Activated T-helper 1 cell treated with anti-CD3 and anti-CD28 coated beads, Interleukin-12 subunit alpha, Interleukin-12 subunit beta, Interleukin-2, Interleukin-4 antibody, amounts not matched to agents 30 ng/mL and 10 ng/mL and 1 ng/mL, durations not matched to agents 14 hours and 24 hours and 36 hours (primary cell): ENCODE results near the gene MOB3C. TPM values are rescaled to one million over a fixed set of nuclear protein-coding genes. Genes with fewer than 3 reads are reported as not detected.
"Not testable (repeated sequence)": the region's sequence is repeated elsewhere in the genome, so short reads cannot be mapped to it uniquely, and the experiment has no call there.

ENCODE experiments used
- DNase-seq: peaks from one replicate; pipeline ENCODE4 v3.0.0; 2021; ENCODE audit warnings: low spot score
- H3K27ac Mint-ChIP-seq: one replicate; pipeline ENCODE4 v1.8.0; 2021; ENCODE audit warnings: mild to moderate bottlenecking, mixed read lengths
- H3K27me3 Mint-ChIP-seq: one replicate; pipeline ENCODE4 v1.8.0; 2022; ENCODE audit warnings: mild to moderate bottlenecking, moderate library complexity, mixed read lengths; ENCODE audit not compliant: insufficient read depth
- H3K36me3 Mint-ChIP-seq: one replicate; pipeline ENCODE4 v1.8.0; 2021; ENCODE audit warnings: low read depth, mixed read lengths
- H3K4me1 Mint-ChIP-seq: one replicate; pipeline ENCODE4 v1.8.0; 2021; ENCODE audit warnings: low read depth, mixed read lengths
- H3K4me3 Mint-ChIP-seq: one replicate; pipeline ENCODE4 v1.8.0; 2021; ENCODE audit warnings: mild to moderate bottlenecking, moderate library complexity, mixed read lengths
- H3K9me3 Mint-ChIP-seq: one replicate; pipeline ENCODE4 v1.8.0; 2021; ENCODE audit warnings: mixed read lengths
- intact Hi-C: fragments of 100-400 bp; cut with micrococcal nuclease; formaldehyde crosslinking; loops from one replicate; pipeline ENCODE4 v1.15.1; 2024
- total RNA-seq: library from RNA; stranded (reverse); gene quantifications from 2 replicates; pipeline ENCODE4 v1.2.3, GENCODE V29; 2022

The MOB3C gene
- total RNA-seq, 1 donor from 2014 or later, result 16.9 TPM

DNA sequence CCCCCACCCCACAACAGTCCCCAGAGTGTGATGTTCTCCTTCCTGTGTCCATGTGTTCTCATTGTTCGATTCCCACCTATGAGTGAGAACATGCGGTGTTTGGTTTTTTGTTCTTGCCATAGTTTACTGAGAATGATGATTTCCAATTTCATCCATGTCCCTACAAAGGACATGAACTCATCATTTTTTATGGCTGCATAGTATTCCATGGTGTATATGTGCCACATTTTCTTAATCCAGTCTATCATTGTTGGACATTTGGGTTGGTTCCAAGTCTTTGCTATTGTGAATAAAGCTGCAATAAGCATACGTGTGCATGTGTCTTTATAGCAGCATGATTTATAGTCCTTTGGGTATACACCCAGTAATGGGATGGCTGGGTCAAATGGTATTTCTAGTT is 34.5 kb upstream of the MOB3C start:
- intact Hi-C loops, DNase-seq, H3K27me3 Mint-ChIP-seq, H3K27ac Mint-ChIP-seq, H3K4me3 Mint-ChIP-seq: not testable (repeated sequence)
- Mint-ChIP-seq H3K9me3 (peaks cover 28% of the 10 kb centered on the region), H3K36me3 (peaks cover 58% of the 10 kb centered on the region), H3K4me1 (peaks cover 24% of the 10 kb centered on the region)

DNA sequence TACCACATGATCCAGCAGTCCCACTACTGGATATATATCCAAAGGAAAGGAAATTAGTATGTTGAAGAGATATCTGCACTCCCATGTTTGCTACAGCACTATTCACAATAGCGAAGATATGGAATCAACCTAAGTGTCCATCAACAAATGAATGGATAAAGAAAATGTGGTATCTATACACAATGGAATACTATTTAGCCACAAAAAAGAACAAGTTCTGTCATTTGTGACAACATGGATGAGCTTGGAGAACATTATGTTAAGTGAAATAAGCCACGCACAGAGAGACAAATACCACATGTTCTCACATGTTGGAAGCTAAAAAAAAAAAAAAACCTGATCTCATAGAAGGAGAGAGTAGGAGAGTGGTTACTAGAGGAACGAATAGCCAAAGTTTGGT is 33.9 kb upstream of the MOB3C start:
- peaks cover 24% of the 10 kb centered on the region for H3K4me1 Mint-ChIP-seq
- H3K27me3 Mint-ChIP-seq, result no peaks in the 10 kb centered on the region
- H3K9me3 Mint-ChIP-seq, result peaks cover 28% of the 10 kb centered on the region
- DNase-seq, result no peak
- H3K27ac Mint-ChIP-seq, result no peak overlapping the region
- H3K4me3 Mint-ChIP-seq, result no peak overlapping the region
- intact Hi-C loops, result no loop called here
- peaks cover 54% of the 10 kb centered on the region for H3K36me3 Mint-ChIP-seq

DNA sequence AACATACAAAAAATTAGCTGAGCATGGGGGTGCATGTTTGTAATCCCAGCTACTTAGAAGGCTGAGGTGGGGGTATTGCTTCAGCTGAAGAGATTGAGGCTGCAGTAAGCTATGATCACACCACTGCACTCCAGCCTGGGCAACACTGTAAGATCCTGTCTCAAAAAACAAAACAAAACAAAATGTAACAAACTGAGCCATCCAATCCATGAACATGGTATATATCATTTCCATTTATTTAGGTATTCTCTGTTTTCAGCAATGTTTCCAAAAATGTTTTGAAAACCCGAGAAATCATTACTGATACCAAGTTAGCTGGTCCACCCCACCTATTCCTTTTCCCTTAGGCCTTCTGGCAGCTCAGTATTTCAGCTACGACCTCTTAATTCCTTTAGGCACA is 33.2 kb upstream of the MOB3C start:
- DNase-seq, result no peak
- intact Hi-C loops, result no loop called here
- Mint-ChIP-seq H3K4me1 (peaks cover 24% of the 10 kb centered on the region), H3K9me3 (peaks cover 23% of the 10 kb centered on the region), H3K27ac (no peak overlapping the region), H3K36me3 (peaks cover 50% of the 10 kb centered on the region), H3K27me3 (no peaks in the 10 kb centered on the region), H3K4me3 (no peak overlapping the region)

DNA sequence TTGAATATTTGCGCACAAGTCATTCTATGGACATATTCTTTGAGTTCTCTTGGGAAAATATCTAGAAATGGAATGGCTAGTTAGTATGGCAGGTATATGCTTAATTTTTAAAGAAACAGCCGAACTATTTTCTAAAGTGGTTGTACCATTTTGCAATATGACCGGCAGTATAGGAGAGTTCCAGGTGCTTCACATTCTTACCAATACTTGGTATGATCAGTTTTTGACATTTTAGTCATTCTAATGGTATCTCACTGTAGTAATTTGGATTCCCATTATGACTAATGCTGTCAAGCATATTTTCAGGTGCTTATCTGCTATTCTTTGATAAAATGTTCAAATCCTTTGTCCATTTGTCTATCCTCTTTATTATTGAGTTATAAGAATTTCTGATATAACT is 31.0 kb upstream of the MOB3C start:
- no peak overlapping the region for H3K27ac Mint-ChIP-seq
- H3K36me3 Mint-ChIP-seq, result peaks cover 43% of the 10 kb centered on the region
- H3K9me3 Mint-ChIP-seq, result peaks cover 21% of the 10 kb centered on the region
- DNase-seq, result no peak
- H3K4me3 Mint-ChIP-seq, result no peak overlapping the region
- H3K27me3 Mint-ChIP-seq, result no peaks in the 10 kb centered on the region
- intact Hi-C loops, result no loop called here
- H3K4me1 Mint-ChIP-seq, result peaks cover 8% of the 10 kb centered on the region

DNA sequence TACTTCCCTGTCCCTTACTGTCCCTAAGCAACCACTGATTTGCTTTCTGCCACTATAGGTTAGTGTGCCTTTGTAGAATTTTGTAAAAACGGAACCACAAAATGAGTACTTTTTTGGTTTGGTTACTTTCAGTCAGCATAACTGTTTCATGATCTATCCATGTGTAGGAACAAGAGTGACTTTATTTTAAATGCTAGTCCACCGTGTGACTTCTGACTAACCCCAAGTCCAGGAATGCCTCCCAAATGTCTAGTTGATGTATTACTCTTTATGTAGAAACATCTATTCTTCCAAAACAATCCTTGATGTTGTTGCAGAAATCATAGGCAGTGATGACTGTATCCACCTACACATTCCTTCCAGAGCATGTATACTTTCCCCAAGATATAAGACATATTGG is 30.2 kb upstream of the MOB3C start:
- peaks cover 44% of the 10 kb centered on the region for H3K36me3 Mint-ChIP-seq
- H3K4me1 Mint-ChIP-seq, result peaks cover 8% of the 10 kb centered on the region
- peak overlapping the region; percentile 19 for H3K27ac Mint-ChIP-seq
- no peak for DNase-seq
- no peak overlapping the region for H3K4me3 Mint-ChIP-seq
- peaks cover 21% of the 10 kb centered on the region for H3K9me3 Mint-ChIP-seq
- intact Hi-C loops, result no loop called here
- no peaks in the 10 kb centered on the region for H3K27me3 Mint-ChIP-seq

DNA sequence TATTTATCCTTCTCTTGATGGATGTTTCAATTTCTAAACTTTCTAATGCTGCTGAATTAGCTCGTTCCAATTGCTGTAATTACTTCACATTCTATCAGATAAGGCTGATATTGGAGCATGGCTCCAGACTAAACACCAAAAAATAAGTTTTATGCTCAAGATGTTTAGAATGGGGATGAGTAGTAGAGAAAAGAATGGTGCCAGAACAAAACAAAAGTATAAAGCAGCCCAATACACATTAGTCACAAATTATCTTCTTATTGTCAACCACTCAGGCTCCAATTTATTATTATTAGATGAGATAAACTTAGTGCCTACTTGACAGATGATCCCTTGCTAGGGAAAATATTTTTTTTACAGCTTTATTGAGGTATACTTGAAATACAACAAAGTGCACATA is 29.7 kb upstream of the MOB3C start:
- DNase-seq, result no peak
- Mint-ChIP-seq H3K4me1 (peaks cover 8% of the 10 kb centered on the region), H3K9me3 (peaks cover 21% of the 10 kb centered on the region), H3K27ac (no peak overlapping the region), H3K27me3 (no peaks in the 10 kb centered on the region), H3K36me3 (peaks cover 48% of the 10 kb centered on the region), H3K4me3 (no peak overlapping the region)
- intact Hi-C loops, result no loop called here

DNA sequence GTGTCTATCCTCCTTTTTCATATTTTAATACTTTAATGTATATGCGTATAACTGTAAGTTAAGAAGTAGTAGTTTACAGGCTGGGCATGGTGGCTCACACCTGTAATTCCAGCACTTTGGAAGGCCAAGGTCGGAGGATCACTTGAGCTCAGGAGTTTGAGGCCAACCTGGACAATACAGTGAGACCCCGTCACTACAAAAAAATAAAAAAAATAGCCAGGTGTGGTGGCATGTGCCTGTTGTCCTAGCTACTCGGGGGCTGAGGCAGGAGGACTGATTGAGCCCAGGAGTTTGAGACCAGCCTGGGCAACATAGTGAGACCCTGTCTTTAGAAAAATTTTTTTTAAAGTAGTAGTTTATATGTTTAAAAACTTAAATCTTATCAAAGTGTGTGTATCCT is 29.2 kb upstream of the MOB3C start:
- no peak overlapping the region for H3K4me3 Mint-ChIP-seq
- no peaks in the 10 kb centered on the region for H3K27me3 Mint-ChIP-seq
- H3K4me1 Mint-ChIP-seq, result peaks cover 8% of the 10 kb centered on the region
- peaks cover 49% of the 10 kb centered on the region for H3K36me3 Mint-ChIP-seq
- no peak for DNase-seq
- H3K27ac Mint-ChIP-seq, result no peak overlapping the region
- intact Hi-C loops, result no loop called here
- H3K9me3 Mint-ChIP-seq, result peaks cover 21% of the 10 kb centered on the region

DNA sequence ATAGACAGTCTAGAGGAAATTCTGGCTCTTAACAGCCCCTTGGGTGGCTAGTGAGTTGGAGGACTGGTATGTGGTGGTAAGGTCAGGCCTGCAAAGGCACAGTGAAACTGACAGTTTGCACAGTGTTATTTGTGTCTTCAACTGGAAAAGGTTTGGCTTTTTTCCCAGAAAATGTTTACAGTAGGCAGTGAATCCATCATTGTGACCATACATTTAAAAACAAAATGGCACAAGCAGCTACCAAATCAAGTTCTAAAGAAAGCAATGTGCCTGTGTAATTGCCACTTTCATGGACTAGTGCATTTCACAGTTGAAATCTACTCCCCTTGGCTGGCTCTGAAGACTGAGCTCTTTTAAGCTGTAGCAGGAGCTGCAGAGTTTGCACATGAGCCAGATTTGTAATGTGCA is 26.8 kb upstream of the MOB3C start:
- Mint-ChIP-seq H3K36me3 (peaks cover 38% of the 10 kb centered on the region), H3K4me3 (no peak overlapping the region), H3K9me3 (peaks cover 5% of the 10 kb centered on the region), H3K27ac (no peak overlapping the region), H3K27me3 (no peaks in the 10 kb centered on the region), H3K4me1 (peaks cover 8% of the 10 kb centered on the region)
- no peak for DNase-seq
- intact Hi-C loops, result no loop called here

DNA sequence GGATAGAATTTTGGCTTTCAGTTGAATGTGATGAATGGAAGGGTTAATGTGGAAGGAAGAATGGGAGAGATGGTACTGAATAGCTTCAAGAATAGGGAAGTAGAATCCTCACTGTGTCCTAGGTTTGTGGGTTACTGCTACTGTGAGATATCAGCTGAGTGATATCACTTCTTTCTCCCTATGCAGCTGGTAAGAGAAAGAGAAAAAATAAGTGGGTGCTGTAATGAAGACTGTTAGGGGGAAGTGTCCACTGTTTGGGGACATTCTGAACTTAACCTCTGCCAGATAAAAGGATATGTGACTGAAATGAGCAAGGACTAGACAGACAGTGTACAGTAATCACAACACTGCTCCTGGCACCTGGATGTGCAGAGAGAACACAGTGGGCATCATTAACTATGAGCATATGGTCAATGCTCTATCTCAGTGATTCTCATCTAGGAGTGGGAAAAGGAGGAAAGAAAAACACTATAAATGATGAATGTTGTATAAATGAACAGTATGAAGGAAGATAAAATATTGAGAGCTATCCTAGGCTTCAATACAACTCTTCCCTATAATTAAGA is 25.6 kb upstream of the MOB3C start:
- Mint-ChIP-seq H3K36me3 (peaks cover 34% of the 10 kb centered on the region), H3K9me3 (no peaks in the 10 kb centered on the region), H3K27ac (no peak overlapping the region), H3K27me3 (no peaks in the 10 kb centered on the region), H3K4me3 (no peak overlapping the region), H3K4me1 (peaks cover 6% of the 10 kb centered on the region)
- no peak for DNase-seq
- intact Hi-C loops, result no loop called here

DNA sequence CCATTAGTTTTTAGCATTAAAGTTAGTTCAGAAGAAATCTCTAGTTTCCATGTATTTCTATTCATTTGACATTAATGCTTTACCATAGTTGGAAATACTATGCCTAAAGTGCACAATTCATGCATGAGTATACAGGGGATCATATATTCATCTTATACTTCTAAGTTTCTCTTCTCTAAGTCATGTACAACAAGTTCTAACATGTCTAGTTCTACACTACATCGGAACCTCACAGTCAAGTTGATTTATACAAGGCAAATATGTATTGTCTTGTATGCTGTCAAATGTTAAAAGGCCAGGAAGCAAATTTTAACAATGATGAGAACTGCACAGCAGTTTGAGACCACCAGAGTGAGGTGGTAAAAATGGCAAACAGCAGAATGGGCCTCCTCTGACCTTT is 22.9 kb upstream of the MOB3C start:
- no peaks in the 10 kb centered on the region for H3K27me3 Mint-ChIP-seq
- no peaks in the 10 kb centered on the region for H3K4me1 Mint-ChIP-seq
- peaks cover 39% of the 10 kb centered on the region for H3K36me3 Mint-ChIP-seq
- H3K9me3 Mint-ChIP-seq, result no peaks in the 10 kb centered on the region
- H3K27ac Mint-ChIP-seq, result no peak overlapping the region
- no peak overlapping the region for H3K4me3 Mint-ChIP-seq
- no peak for DNase-seq
- intact Hi-C loops, result no loop called here

DNA sequence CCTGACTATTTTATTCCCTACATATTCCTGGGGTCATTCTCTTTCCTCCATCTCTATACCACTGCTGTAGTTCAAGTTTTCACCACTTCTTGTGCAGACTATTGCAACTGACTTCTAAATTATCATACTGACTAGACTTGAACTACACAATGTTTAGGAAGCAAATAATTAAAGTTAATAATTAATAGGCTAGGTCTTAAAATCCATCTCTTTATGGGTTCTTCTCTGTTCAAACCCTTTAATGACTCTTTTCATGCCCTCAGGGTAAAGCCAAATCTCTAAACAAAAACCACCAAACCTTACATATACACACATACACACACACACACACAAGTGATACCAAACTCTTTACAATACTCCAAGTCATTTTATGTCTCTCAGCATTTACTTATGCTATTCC is 22.3 kb upstream of the MOB3C start:
- DNase-seq, result no peak
- Mint-ChIP-seq H3K27ac (no peak overlapping the region), H3K4me1 (no peaks in the 10 kb centered on the region), H3K9me3 (no peaks in the 10 kb centered on the region), H3K4me3 (no peak overlapping the region), H3K27me3 (no peaks in the 10 kb centered on the region), H3K36me3 (peaks cover 42% of the 10 kb centered on the region)
- intact Hi-C loops, result no loop called here

DNA sequence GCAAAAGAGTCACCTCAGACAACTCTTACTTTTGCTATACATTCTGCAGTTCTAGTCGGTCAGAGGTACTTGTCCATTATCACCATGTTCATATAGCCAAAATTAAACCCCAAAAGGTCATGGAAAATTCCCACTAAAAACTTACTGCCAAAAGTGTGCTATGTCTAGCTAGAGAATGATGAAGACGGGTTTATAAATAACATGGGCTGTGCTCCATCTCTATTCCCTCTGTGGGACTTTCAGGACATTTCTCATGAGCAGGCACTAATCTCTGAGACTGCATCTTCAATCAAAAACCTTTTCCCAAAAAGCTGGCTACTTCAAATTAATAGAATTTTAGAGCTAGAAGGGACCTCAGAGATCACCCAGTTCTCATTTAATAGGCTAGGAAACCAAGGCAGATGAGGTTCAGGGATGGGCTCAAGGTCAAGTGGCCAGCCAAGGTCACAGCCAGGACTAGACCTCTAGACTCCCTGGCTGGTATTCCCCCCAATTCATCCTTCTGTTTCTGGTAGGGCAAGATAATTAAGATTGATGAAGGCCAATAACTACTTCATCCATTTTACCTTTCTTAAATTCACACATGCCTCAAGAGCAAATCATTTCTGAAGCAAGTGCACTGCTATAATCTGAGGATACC is 21.0 kb upstream of the MOB3C start:
- Mint-ChIP-seq H3K27me3 (no peaks in the 10 kb centered on the region), H3K4me1 (no peaks in the 10 kb centered on the region), H3K36me3 (peaks cover 39% of the 10 kb centered on the region), H3K27ac (no peak overlapping the region), H3K4me3 (no peak overlapping the region), H3K9me3 (no peaks in the 10 kb centered on the region)
- intact Hi-C loops, result no loop called here
- no peak for DNase-seq

DNA sequence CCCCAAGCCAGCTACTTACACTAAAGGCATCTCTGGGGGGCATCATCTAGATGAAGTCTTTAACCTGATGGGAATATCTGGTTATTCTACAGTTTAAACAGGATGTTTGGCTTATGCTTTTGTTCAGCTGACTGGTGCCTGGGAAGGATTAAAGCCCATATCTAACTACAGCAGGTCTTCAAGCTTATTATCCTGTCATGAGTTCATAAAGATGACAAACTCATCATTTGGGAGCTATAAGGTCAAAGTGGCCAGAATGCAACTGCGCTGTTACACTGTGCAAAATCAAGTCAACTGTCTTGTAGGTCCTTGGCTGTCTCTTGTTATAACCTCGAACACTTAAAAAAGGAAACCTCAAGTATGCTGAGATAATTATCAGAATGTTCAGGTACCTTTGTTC is 18.6 kb upstream of the MOB3C start:
- no peaks in the 10 kb centered on the region for H3K27me3 Mint-ChIP-seq
- no peak overlapping the region for H3K27ac Mint-ChIP-seq
- H3K4me3 Mint-ChIP-seq, result no peak overlapping the region
- no peak for DNase-seq
- H3K36me3 Mint-ChIP-seq, result peaks cover 38% of the 10 kb centered on the region
- H3K9me3 Mint-ChIP-seq, result no peaks in the 10 kb centered on the region
- intact Hi-C loops, result no loop called here
- no peaks in the 10 kb centered on the region for H3K4me1 Mint-ChIP-seq

DNA sequence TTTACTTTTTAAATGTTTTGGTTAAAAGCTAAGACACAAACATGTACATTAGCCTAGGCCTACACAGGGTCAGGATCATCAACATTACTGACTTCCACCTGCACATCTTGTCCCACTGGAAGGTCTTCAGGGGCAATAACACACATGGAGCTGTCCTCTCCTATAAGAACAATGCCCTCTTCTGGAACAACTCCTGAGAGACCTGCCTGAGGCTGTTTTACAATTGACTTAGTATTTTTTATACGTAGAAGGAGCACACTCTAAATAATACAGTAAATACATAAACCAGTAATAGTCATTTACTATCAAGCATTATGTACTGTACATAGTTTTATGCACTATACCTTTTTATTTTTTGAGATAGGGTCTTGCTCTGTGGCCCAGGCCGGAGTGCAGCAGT is 14.1 kb upstream of the MOB3C start:
- no peaks in the 10 kb centered on the region for H3K4me1 Mint-ChIP-seq

More for the DNA sequence above, 14.1 kb upstream of the MOB3C start:
- Mint-ChIP-seq H3K36me3 (peaks cover 30% of the 10 kb centered on the region), H3K4me3 (no peak overlapping the region), H3K27ac (no peak overlapping the region), H3K9me3 (no peaks in the 10 kb centered on the region), H3K27me3 (no peaks in the 10 kb centered on the region)
- intact Hi-C loops, result no loop called here
- DNase-seq, result no peak
